ENCODE results near the gene DENND1A.

DENND1A gene

GRCh38 chr9:123828449-123828848 lies 101.5 kb downstream of the DENND1A start:
- no peak overlapping the region for H3K27ac ChIP-seq (ENCODE audit: low read depth, low read length)
- H4K20me1 ChIP-seq (ENCODE audit: low read depth, low read length) = no peaks in the 10 kb centered on the region
- TF ChIP-seq EZH2phosphoT487 (conservative IDR thresholded peaks at IDR 0.05; ENCODE audit: low read length) (no peak), CTCF (IDR thresholded peaks at IDR 0.05; ENCODE audit: insufficient read depth, low read length, poor library complexity, severe bottlenecking) (no peak)
- H3K4me3 ChIP-seq (ENCODE audit: insufficient read depth, low read length, poor library complexity, severe bottlenecking) = no peak overlapping the region
- H3K9ac ChIP-seq (ENCODE audit: low read length) = no peak overlapping the region
- H3K36me3 ChIP-seq (ENCODE audit: low read length) = peaks cover 3% of the 10 kb centered on the region; the same call in 1 of the 2 replicates
- H3K9me2 ChIP-seq (replicated peaks; ENCODE audit: insufficient read depth, low read length) = no peaks in the 10 kb centered on the region
- no peaks in the 10 kb centered on the region for H3F3A ChIP-seq (ENCODE audit: insufficient read depth)
- no peaks in the 10 kb centered on the region for H3K79me2 ChIP-seq (ENCODE audit: insufficient read depth, low read length)
- H3K27me3 ChIP-seq (ENCODE audit: low read length) = no peaks in the 10 kb centered on the region
- H3K9me3 ChIP-seq (ENCODE audit: insufficient read depth, low read length) = peaks cover 20% of the 10 kb centered on the region
- no peak overlapping the region for H3K4me2 ChIP-seq (ENCODE audit: low read depth, low read length, poor library complexity, severe bottlenecking)
- no peak overlapping the region for H2AFZ ChIP-seq (ENCODE audit: low read depth, low read length, severe bottlenecking)

- H4K20me1 ChIP-seq (ENCODE audit: low read depth, low read length) = no peaks in the 10 kb centered on the region
- no peak overlapping the region for H3K9ac ChIP-seq (ENCODE audit: low read length)
- TF ChIP-seq EZH2phosphoT487 (conservative IDR thresholded peaks at IDR 0.05; ENCODE audit: low read length) (no peak), CTCF (IDR thresholded peaks at IDR 0.05; ENCODE audit: insufficient read depth, low read length, poor library complexity, severe bottlenecking) (no peak)
- H2AFZ ChIP-seq (ENCODE audit: low read depth, low read length, severe bottlenecking) = no peak overlapping the region
- no peak overlapping the region for H3K27ac ChIP-seq (ENCODE audit: low read depth, low read length)
- peaks cover 3% of the 10 kb centered on the region; the same call in 1 of the 2 replicates for H3K36me3 ChIP-seq (ENCODE audit: low read length)
- H3F3A ChIP-seq (ENCODE audit: insufficient read depth) = no peaks in the 10 kb centered on the region
- no peaks in the 10 kb centered on the region for H3K79me2 ChIP-seq (ENCODE audit: insufficient read depth, low read length)
- peaks cover 17% of the 10 kb centered on the region for H3K9me3 ChIP-seq (ENCODE audit: insufficient read depth, low read length)
- no peak overlapping the region for H3K4me3 ChIP-seq (ENCODE audit: insufficient read depth, low read length, poor library complexity, severe bottlenecking)
- H3K9me2 ChIP-seq (replicated peaks; ENCODE audit: insufficient read depth, low read length) = no peaks in the 10 kb centered on the region
- H3K4me2 ChIP-seq (ENCODE audit: low read depth, low read length, poor library complexity, severe bottlenecking) = no peak overlapping the region
- no peaks in the 10 kb centered on the region for H3K27me3 ChIP-seq (ENCODE audit: low read length)
Measured at GRCh38 chr9:123825342-123826060, 104.4 kb downstream of the DENND1A start.

- no peaks in the 10 kb centered on the region for H3F3A ChIP-seq (ENCODE audit: insufficient read depth)
- H3K9ac ChIP-seq (ENCODE audit: low read length) = no peak overlapping the region
- H3K9me3 ChIP-seq (ENCODE audit: insufficient read depth, low read length) = peaks cover 10% of the 10 kb centered on the region; the same call in 1 of the 2 replicates
- no peak overlapping the region for H2AFZ ChIP-seq (ENCODE audit: low read depth, low read length, severe bottlenecking)
- no peaks in the 10 kb centered on the region for H3K9me2 ChIP-seq (replicated peaks; ENCODE audit: insufficient read depth, low read length)
- no peak overlapping the region for H3K27ac ChIP-seq (ENCODE audit: low read depth, low read length)
- H3K4me2 ChIP-seq (ENCODE audit: low read depth, low read length, poor library complexity, severe bottlenecking) = no peak overlapping the region
- no peaks in the 10 kb centered on the region for H3K79me2 ChIP-seq (ENCODE audit: insufficient read depth, low read length)
- TF ChIP-seq CTCF (IDR thresholded peaks at IDR 0.05; ENCODE audit: insufficient read depth, low read length, poor library complexity, severe bottlenecking) (no peak), EZH2phosphoT487 (conservative IDR thresholded peaks at IDR 0.05; ENCODE audit: low read length) (no peak)
- no peaks in the 10 kb centered on the region for H3K36me3 ChIP-seq (ENCODE audit: low read length)
- no peaks in the 10 kb centered on the region for H4K20me1 ChIP-seq (ENCODE audit: low read depth, low read length)
- H3K27me3 ChIP-seq (ENCODE audit: low read length) = no peaks in the 10 kb centered on the region
- no peak overlapping the region for H3K4me3 ChIP-seq (ENCODE audit: insufficient read depth, low read length, poor library complexity, severe bottlenecking)
Measured at GRCh38 chr9:123823194-123823947, 106.6 kb downstream of the DENND1A start.

All from SU-DHL-6 (cell line).